ENCODE measurements around the gene PCP4.

Gene PCP4

DNA sequence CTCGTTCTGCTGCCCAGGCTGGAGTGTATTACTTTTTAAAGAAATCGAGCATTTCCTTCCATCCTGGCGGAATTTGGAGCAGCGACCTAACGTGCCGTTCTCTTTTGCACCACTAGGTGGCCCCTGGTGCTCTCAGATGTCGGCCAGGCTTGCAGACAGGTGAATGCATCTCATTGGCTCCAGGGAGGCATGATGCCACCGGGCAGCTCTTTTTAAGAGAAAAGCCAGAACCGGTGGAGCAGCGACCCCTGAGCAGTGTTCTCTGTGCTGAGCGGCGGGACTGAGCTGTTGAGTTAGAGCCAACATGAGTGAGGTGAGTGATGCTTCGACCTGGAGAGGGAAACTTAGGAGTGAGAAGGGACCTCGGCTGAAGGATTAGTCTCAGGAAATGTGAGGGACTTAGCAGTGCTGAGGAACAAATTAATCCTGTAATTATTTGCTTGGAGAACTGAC lies at the start of gene PCP4:
TSS of gene PCP4 (plus strand) at position 241 of the 453 bp plus-strand sequence. CDS start at position 305, 64 bp downstream.
- no peak for DNase-seq

DNA sequence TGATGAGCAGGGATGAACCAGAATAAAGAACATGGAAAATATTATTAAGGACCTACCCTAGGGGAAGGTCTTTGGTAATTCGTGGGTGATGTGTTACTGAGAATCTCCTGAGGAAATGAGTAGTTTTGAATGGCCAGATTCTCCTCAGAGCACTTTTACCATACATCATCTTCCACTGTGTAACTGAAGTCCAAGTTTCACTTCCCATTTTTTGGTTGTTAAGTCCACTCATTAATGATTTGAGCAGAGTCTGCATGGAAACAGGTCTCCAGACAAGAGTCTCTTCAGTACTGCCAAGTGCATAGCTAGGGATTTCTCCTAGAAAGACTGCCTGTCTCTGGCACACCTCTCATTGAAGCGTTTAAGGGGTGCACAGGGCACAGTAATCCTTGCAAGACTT lies 48.7 kb upstream of the PCP4 start:
- DNase-seq: no peak

DNA sequence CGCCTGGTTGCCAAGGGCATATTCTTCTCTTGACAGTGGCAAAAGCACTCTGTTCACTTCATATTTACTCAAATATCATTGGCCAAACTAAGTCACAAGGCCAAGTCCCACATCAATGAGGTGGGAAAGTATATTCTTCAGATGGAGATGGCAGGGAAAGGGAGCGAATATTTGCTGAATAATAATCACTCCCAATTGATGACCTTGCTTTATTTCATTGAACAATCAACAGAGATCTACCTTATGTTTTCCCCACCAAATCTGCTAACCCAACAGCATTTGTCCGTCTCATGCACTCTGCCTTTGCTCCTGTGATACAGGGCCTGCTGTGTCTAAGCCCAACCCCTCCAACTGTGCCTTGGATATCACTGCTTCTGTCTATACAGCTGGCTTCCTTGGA lies 45.2 kb upstream of the PCP4 start:
- no peak for DNase-seq

DNA sequence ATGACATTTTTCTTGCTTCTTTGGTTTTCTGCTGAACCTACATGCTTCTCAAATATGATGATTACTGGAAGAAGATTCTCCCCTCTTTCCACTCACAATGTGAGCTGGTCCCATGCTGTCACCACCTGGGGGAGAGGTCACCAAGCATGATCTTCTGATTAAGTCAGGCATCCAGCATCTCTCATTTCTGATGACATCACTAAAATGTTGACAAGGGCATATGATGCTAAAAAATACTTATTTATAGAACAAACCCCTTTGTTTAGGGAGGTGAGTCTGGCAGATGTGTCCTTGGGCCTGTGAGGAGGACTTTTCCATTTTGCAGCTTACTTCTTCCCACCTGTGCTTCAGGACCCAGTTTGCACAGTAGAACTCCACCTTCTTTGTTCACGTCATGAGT lies 42.0 kb upstream of the PCP4 start:
- no peak for DNase-seq

DNA sequence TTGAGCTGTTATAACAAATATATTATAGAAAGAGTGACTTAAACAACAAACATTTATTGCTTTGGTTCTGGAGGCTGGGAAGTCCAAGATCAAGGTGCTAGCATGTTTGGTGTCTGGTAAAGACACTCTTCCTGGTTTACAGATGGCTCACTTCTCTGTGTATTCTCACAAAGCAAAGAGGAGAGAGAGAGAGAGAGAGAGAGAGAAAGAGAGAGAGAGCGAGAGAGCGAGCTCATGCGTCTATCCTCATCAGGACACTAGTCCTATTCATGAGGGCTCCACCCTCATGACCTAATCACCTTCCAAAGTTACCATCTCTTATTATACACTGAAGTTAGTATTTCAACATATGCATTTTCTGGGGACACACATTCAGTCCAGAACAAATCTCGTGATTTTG lies 32.7 kb upstream of the PCP4 start:
- DNase-seq: no peak

DNA sequence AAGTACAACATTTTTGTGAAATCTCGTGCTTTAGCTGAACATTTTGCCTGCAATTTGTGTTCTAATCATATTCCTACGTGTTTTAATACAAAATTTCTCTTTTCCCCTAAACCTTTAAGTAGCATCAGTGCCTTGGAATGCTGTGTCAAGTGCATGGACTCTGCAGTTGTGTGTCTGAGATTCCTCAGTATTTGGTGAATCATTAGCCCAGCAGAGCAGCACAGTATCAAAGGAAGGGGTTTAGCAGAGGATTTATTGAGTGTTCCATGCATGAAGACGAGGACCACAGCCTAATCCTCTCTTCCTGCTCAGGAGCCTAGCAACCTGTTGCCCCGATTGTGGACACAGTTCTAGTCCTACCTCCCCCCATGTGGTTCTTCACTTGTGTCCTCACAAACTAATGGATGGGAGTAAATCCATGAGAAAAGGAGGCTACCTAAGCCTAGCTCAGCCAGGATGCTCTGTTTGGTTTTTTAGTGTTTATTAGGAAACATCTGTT lies 29.3 kb upstream of the PCP4 start:
- DNase-seq: no peak

DNA sequence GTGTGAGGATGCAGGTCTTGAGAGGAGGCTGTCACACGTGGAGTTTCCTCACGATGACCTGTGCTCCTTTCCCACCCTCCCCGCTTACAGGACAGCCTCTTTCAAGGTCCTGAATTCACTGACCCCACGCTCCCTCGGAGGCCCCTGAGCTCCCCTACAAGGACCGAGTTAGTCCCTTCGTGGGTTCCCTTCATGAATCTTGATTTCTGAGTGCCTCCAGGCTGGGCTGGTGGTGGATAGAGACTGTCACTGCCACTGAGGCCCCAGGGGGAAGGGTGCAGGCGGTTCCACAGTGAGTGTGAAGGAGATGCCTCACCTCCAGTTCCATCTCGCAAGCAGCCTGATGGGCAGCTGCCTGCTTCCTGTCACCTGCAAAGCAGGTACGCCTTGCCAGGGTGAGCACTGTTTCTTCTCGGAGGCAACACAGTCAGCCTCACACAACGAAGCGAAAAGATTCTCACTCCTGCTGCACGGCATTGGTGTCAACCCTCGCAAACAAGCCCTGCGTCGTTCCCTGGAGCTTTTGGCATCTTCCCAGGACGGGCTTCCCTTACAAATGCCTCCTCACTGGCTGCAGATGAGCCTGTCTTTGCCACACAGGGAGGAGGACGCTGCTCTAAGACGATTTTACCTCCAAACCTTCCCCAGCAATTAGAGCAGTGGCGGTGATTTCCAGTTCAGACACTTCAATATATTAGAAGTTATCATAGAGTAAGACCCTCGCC lies 26.7 kb upstream of the PCP4 start:
- DNase-seq: no peak

DNA sequence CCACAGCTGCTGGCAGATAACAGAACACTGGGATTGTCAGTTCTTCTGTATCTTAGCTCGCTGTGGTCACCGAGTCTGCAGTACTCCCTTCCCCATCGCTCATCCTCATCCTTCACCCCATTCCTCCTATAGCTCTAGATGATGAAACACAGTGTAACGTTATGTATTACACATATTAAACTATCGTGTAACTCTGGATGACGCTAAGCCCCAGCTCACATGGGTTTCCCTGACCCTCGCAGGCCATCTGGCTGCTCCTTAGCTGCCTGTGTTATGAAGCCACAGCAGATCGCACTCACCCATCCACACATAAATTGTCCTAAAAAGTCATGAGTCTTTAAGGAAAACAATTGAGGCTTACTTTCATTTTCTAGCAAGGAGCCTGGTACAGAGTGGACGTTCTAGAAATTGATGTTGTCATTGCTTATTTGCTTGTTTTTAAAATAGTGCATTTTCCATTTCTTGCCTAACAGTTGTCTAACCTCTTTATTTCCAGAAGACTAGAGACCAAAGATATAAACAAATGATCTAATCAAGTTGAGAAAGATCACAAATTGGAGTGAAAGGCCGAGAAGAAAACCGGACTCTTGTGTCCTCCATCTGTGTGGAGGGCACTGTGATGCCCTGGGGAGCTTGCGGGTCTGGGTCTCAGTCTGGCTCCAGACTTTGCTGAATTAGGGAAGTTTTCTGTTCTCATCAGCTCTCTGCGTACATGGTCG lies 24.3 kb upstream of the PCP4 start:
- DNase-seq: no peak

DNA sequence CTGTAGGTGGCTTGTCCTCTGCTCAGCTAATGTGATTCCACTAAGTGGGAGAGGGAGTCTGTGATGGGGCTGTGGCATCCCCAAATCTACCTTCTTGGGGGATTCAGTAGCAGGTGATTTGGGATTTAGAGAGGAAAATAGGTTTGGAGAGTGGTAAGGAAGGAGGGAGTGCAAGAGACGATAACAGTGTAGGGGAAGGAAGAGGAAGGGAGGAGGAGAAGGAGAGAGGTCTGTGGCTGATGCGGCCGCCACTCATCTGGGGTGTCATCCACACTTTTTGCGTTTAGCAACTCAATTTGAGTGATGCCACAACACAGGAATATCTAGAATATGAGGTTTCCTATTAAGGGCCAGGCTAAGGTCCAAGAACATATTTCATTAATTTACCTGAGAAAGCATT lies 23.8 kb upstream of the PCP4 start:
- no peak for DNase-seq

DNA sequence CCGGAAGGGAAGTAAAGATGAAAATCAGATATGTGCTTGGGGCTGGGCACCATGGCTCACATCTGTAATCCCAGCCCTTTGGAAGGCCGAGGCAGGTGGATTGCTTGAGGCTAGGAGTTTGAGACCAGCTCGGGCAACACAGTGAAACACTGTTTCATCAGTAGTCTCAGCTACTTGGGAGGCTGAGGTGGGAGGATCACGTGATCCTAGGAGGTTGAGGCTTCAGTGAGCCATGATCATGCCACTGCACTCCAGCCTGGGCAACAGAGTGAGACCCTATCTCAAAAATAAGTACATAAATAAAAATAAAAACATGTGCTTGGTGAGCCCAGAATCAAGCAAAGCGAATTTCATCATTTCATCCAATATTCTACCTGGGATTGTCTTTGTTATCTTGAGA lies 23.3 kb upstream of the PCP4 start:
- DNase-seq: no peak

DNA sequence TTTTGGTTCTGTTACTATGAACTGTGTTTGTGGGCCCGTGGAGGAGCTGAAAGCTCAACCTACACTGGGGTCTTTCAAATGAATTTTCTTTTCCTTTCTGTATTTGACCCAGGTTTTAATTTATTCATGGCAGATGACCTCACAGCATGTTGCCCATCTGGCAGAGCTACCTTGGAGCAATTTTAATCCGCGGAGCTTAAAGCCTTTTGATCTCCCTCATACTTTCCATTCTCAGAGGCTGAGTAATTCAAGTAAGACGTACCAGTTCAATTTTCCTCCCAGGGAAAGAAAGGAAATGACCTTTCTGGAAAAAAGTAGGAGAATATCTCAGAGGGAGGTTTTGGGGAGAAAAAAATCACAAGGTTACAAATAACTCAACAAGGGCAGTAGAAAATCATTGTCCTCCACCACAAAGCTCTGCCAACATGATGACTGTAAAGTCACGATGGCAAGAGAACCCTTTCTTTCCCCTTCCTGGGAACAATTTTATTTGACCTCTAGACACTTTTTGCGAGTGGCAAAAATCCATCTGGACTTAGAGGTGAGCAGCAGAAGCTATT lies 21.6 kb upstream of the PCP4 start:
- DNase-seq: no peak

DNA sequence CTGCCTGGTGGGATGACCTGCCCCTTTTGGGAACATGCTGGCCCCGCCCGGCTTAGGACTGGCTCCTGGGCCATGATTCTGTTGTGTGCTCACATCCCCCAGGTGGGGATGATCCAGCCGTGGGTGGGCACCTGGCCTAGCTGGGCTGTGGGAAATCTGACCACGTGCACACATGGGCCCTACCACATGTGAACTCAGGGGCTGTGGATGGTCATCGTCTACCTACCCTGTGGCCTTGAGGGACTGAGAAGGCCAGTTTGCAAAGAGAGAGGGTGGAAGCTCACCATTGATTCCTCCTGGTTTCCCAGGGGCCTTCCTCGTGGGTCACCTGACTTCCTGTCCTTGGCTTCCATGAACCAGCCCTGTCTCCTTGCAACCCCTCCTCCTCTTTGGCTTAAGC lies 19.4 kb upstream of the PCP4 start:
- no peak for DNase-seq

DNA sequence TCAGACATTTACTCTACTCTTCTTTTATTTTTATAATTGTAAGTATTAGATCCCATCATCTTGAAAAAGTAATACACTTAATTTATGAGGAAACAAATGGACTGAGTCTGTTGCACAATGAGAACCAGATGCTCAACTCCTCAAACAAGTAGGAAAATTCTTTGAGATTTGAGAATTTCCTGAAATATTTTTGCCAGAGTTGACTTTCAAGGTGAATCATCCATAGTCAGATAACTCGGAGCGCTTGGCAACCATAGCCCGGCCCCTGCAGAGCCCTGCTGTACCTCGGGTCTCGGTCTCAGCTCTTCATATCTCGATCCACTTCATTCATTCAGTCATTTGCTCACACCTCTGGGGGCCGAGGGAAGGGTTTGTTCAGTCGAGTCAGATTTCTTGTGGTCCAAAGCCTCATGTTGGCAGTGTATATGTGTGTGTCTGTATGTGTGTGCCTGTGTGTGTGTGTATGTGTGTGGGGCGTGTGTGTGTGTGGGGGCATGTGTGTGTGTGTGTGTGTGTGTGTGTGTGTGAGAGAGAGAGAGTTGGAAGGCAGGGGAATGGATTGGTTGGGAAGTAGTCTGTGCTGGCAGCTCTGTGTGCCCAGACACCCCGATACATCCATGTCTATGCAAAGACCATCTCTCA lies 18.1 kb upstream of the PCP4 start:
- DNase-seq: no peak

DNA sequence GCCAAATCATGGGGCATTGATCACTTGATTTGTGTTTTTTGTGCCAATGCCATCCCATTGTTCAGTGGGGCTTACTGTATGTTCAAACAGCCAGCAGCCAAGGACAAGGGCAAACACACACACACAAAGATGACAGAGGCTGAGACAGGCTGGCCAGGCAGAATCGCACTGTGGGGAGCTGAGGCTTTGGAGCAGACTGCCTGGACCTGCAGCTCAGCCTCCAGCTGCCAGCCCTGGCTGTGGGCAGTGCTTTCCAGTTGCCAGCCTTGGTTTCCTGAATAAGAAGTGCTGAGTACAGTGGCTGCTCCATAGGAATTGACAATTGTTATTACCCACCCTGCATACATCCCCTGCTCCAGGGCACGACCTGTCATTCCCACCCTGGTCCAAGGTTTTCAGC lies 16.9 kb upstream of the PCP4 start:
- no peak for DNase-seq

DNA sequence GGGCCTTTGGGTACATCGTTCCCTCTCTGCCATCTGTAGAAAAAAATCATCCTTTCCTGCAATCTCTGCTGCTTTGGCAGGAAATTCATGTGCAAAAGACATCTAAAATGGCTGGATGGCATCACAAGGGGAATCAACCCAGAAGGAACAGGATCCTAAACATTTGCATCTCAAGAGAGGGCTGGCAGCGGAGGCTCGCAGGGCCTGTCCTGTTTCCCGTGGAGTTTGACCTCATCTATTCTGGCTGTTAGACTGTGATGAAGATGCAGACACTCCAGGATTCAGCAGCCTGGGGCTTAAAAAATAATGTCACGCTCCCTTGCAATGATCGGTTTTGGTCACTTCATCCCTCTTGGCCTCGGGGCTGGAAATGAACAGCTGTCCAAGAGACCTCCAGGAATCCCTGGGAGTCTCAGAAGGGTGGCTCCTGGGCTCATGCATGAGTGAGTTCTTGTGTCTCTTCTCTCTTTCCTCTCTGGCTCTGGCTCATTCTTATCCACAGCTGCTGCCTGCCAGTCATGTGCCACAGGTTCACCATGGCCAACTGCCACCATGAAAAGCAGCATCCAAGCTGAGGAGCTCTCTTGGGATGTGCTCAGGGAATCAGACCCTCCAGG lies 16.1 kb upstream of the PCP4 start:
- no peak for DNase-seq

DNA sequence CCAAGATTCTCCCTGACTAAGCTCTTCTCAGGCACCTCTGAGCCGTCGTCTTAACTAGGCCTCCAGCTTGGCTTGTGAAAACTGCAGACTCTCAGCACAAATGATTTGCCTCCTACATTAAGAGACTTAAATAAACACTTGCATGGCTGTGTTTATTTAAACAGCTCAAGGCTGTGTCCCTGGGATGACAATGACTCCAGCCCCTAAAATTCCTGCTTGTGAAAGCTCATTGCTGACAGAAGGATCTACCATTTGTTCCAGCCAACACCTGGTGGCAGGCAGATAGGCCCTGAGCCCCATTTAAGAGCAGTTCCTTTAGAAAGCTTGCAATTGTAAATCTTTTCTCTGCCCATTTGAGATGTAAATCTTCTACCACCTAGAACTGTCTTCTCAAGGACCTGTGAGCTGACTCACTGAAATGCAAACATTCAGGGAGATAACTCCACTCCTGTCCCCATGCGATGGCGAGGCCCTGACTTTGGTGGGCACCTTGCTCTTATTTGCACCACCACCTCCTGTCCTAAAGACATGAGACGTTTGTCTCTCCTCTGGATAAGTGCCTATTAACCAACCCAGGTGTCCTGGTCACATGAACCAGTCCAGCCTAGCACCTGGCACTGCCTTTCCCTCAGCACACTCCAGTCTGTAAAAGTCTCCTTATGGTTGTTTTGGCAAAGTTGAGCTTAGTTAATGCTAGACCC lies 15.1 kb upstream of the PCP4 start:
- DNase-seq: no peak

DNA sequence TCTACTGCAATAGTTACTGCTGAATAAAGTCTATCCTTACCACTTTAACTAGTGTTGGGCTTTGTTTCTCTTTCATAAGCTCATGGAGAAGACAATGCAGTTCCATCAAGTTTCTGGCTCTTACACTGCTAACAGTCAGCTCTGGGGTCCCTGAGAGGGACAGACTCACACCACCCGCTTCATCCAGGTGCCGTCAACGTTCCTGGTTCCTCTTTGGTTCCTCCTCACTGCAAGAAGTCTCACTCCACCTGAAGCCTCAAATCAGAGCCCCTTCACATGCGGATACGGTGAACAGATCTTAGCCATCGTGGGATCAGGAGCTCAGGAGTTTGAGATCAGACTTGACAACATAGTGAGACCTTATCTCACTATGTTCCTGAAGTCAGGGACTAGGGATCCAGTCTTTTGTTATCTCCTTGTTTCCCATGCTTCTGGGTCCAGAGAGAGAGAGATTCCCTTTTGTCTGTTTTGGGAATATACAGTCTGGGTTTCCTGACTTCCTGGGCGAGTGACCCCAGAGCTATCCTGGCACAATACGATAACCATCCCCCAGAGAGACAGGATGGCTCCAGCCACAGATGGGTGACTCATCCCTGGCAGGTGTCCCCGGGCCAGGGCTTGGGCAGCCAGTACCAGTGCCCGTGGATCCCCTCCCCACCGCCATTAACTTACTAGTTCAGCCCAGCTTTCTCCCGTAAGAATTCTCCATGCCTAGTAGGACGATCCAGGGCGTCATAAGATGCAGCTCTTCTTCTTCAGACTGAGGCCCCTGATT lies 14.3 kb upstream of the PCP4 start:
- no peak for DNase-seq

DNA sequence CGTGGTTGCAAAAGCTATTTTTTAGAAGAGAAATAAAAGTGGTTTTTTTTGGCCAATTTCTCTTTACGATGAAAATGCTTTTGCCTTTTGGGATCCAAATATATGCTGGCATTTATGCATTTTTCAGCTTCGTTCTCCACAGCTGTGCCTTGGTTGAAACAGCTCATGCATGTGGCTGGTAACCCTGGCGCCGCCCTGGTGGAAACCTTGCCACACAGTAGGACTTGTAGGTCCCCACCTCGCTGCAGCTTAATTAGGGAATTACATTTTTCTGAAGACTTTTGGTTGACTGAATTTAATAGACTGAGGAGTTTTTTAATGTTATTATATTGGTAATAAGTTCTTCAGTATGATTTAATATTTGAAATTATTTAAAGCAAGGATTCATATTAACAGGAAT lies 12.7 kb upstream of the PCP4 start:
- no peak for DNase-seq

DNA sequence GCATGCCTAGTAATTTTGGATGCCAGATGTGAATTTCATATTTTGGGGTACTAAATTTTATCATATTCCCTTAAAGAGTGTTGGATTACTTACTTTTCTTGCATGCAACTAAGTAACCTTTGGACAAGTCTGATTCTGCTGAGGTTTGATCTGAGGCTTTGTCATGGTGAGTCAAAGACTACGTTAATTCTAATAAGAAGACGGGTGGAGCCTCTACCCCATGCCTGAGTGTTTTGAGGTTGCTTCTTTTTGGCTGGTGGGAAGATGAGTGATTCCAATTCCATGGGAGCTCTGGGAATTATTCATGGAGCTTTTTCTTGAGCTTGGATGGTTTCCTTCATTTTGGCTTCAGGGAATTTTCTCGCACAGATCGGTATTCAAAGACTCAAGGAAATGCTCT lies 11.6 kb upstream of the PCP4 start:
- DNase-seq: no peak

DNA sequence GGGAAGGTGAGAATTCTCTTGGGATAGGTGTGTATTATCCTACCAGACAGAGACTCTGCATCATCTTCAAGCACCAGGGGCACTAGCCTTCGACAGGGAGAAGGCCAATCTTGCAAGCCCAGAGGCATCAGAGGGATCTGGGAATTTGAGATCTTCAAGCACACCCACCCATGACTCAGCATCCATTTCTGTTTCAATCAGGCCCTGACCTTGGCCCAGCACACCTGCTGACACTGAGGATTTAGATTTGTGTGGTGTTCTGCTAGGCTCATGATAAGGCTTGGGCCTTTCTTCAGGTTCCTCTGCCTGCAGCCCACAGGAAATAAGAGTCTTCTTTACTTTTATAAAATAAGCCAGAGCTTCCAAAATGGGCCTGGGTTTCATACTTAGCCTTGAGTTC lies 6.6 kb upstream of the PCP4 start:
- no peak for DNase-seq

DNA sequence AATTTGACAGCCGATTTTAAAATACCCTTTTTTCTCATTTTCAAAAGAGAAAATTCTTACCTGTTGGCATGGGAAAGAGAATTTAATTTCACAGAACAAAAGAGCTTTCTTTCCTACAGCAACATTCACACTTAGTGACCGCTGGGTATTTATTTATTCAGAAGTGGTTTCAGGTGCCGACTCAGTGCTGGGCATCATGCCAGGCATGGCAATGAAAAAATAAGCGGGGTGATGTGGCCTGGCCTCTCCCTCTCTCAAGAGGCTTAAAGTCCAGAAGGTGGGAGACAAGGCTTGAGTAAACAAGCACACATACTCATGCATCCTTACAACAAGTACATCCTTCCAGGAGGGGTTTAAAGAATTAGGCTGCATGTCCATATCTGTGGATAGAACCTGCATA lies 4.1 kb upstream of the PCP4 start:
- no peak for DNase-seq

DNA sequence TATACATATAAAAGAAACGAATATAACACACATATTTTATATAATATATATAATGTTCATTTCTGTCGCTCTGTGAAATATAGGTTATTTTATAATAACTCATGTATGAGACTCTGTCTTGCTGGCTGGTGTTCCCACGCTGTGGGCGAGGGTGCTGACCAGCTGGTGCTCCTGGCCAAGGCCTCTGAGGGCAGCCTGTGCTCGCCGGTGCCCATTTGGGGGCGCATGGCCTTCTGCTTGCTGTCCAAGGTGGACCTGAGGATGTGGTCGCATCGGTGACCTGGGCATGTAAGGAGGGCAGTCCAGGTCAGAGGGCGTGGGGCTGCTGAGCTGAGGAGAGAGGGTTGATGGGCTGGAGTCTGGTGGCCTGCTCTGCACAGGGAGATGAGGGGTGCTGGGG lies 1.1 kb upstream of the PCP4 start:
- no peak for DNase-seq

Data from cortex of kidney (tissue), 1 donor.